ENCODE data around the gene SMYD1.

The SMYD1 gene

GRCh38 chr2:88137833-88138232 lies 70.2 kb downstream of the SMYD1 start:
- no peaks in the 10 kb centered on the region for H3K27me3 ChIP-seq (ENCODE audit: control insufficient read depth in 3 of 3, insufficient read depth in 3 of 3, low read depth in 1 of 3, low read length in 3 of 3)
- H4K8ac ChIP-seq (ENCODE audit: low read depth, low read length): no peak overlapping the region
- H3K4me3 ChIP-seq (ENCODE audit: low read length in 2 of 2): no peak overlapping the region
- no peaks in the 10 kb centered on the region for H3K79me1 ChIP-seq (ENCODE audit: low read depth, low read length)
- no peak overlapping the region for H2BK5ac ChIP-seq (ENCODE audit: low read length)
- no peak overlapping the region for H2BK120ac ChIP-seq (ENCODE audit: low read depth, low read length)
- no peak overlapping the region for H3K18ac ChIP-seq (ENCODE audit: low read length)
- no peak overlapping the region for H3K23ac ChIP-seq (ENCODE audit: low read depth, low read length, poor library complexity)
- no peak overlapping the region for H3K27ac ChIP-seq (replicated peaks; ENCODE audit: low read length)
- H2AK5ac ChIP-seq (ENCODE audit: low read depth, low read length): no peak overlapping the region
- H3K4me2 ChIP-seq (ENCODE audit: insufficient read depth, low read length, poor library complexity, severe bottlenecking): no peak overlapping the region
- H3K9me3 ChIP-seq (replicated peaks in 1 of 2; ENCODE audit: control insufficient read depth in 2 of 2, insufficient read depth in 1 of 2, low read depth in 1 of 2, low read length in 2 of 2): no peaks in the 10 kb centered on the region
- no peak overlapping the region for H2BK15ac ChIP-seq (ENCODE audit: low read length)
- WGBS, 2 donors (ENCODE audit: extremely low coverage in 2 of 2, insufficient read length in 2 of 2, insufficient replicate concordance in 1 of 2): no CpG with 5 or more reads among the region's 4 CpGs
- no peak overlapping the region for H3K4ac ChIP-seq (ENCODE audit: low read length)
- H2BK12ac ChIP-seq (ENCODE audit: low read length): no peak overlapping the region
- no peak overlapping the region for H3K9ac ChIP-seq (ENCODE audit: low read depth, low read length, poor library complexity)
- no peaks in the 10 kb centered on the region for H3K4me1 ChIP-seq (ENCODE audit: control insufficient read depth in 2 of 2, insufficient read depth in 1 of 2, low read depth in 1 of 2, low read length in 2 of 2)
- no peaks in the 10 kb centered on the region for H3K36me3 ChIP-seq (replicated peaks in 1 of 2; ENCODE audit: control insufficient read depth in 2 of 2, insufficient read depth in 2 of 2, low read length in 2 of 2)
- no peak overlapping the region for H2AFZ ChIP-seq (ENCODE audit: low read length)
- no peak overlapping the region for H4K91ac ChIP-seq (ENCODE audit: low read depth, low read length, poor library complexity)
- no peak for DNase-seq (ENCODE audit: low spot score)
- H3K14ac ChIP-seq (ENCODE audit: low read length): no peak overlapping the region

GRCh38 chr2:88139203-88139702 lies 71.6 kb downstream of the SMYD1 start:
- no peak overlapping the region for H2BK5ac ChIP-seq (ENCODE audit: low read length)
- H3K79me1 ChIP-seq (ENCODE audit: low read depth, low read length): no peaks in the 10 kb centered on the region
- no peak overlapping the region for H2AFZ ChIP-seq (ENCODE audit: low read length)
- no peak overlapping the region for H3K4me3 ChIP-seq (ENCODE audit: low read length in 2 of 2)
- no peak for DNase-seq (ENCODE audit: low spot score)
- no peaks in the 10 kb centered on the region for H3K9me3 ChIP-seq (replicated peaks in 1 of 2; ENCODE audit: control insufficient read depth in 2 of 2, insufficient read depth in 1 of 2, low read depth in 1 of 2, low read length in 2 of 2)
- no peak overlapping the region for H4K91ac ChIP-seq (ENCODE audit: low read depth, low read length, poor library complexity)
- no peak overlapping the region for H3K27ac ChIP-seq (replicated peaks; ENCODE audit: low read length)
- H3K27me3 ChIP-seq (ENCODE audit: control insufficient read depth in 3 of 3, insufficient read depth in 3 of 3, low read depth in 1 of 3, low read length in 3 of 3): no peaks in the 10 kb centered on the region
- no peak overlapping the region for H2BK15ac ChIP-seq (ENCODE audit: low read length)
- H2AK5ac ChIP-seq (ENCODE audit: low read depth, low read length): no peak overlapping the region
- H3K4me1 ChIP-seq (ENCODE audit: control insufficient read depth in 2 of 2, insufficient read depth in 1 of 2, low read depth in 1 of 2, low read length in 2 of 2): no peaks in the 10 kb centered on the region
- no peak overlapping the region for H3K4ac ChIP-seq (ENCODE audit: low read length)
- H3K23ac ChIP-seq (ENCODE audit: low read depth, low read length, poor library complexity): no peak overlapping the region
- no peak overlapping the region for H3K4me2 ChIP-seq (ENCODE audit: insufficient read depth, low read length, poor library complexity, severe bottlenecking)
- no peak overlapping the region for H3K18ac ChIP-seq (ENCODE audit: low read length)
- no CpG with 5 or more reads among the region's 2 CpGs for WGBS, 2 donors (ENCODE audit: extremely low coverage in 2 of 2, insufficient read length in 2 of 2, insufficient replicate concordance in 1 of 2)
- H3K36me3 ChIP-seq (replicated peaks in 1 of 2; ENCODE audit: control insufficient read depth in 2 of 2, insufficient read depth in 2 of 2, low read length in 2 of 2): no peaks in the 10 kb centered on the region
- H2BK120ac ChIP-seq (ENCODE audit: low read depth, low read length): no peak overlapping the region
- H4K8ac ChIP-seq (ENCODE audit: low read depth, low read length): no peak overlapping the region
- no peak overlapping the region for H3K14ac ChIP-seq (ENCODE audit: low read length)
- H2BK12ac ChIP-seq (ENCODE audit: low read length): no peak overlapping the region
- H3K9ac ChIP-seq (ENCODE audit: low read depth, low read length, poor library complexity): no peak overlapping the region

GRCh38 chr2:88139804-88140203 lies 72.2 kb downstream of the SMYD1 start:
- no peaks in the 10 kb centered on the region for H3K79me1 ChIP-seq (ENCODE audit: low read depth, low read length)
- no peak overlapping the region for H3K9ac ChIP-seq (ENCODE audit: low read depth, low read length, poor library complexity)
- WGBS, 2 donors (ENCODE audit: extremely low coverage in 2 of 2, insufficient read length in 2 of 2, insufficient replicate concordance in 1 of 2): no CpG with 5 or more reads among the region's 6 CpGs
- no peak overlapping the region for H3K18ac ChIP-seq (ENCODE audit: low read length)
- no peaks in the 10 kb centered on the region for H3K27me3 ChIP-seq (ENCODE audit: control insufficient read depth in 3 of 3, insufficient read depth in 3 of 3, low read depth in 1 of 3, low read length in 3 of 3)
- H2AK5ac ChIP-seq (ENCODE audit: low read depth, low read length): no peak overlapping the region
- no peak overlapping the region for H3K23ac ChIP-seq (ENCODE audit: low read depth, low read length, poor library complexity)
- H3K4ac ChIP-seq (ENCODE audit: low read length): no peak overlapping the region
- H2BK5ac ChIP-seq (ENCODE audit: low read length): no peak overlapping the region
- H2AFZ ChIP-seq (ENCODE audit: low read length): no peak overlapping the region
- H3K4me2 ChIP-seq (ENCODE audit: insufficient read depth, low read length, poor library complexity, severe bottlenecking): no peak overlapping the region
- H3K27ac ChIP-seq (replicated peaks; ENCODE audit: low read length): no peak overlapping the region
- H2BK120ac ChIP-seq (ENCODE audit: low read depth, low read length): no peak overlapping the region
- H4K8ac ChIP-seq (ENCODE audit: low read depth, low read length): no peak overlapping the region
- DNase-seq (ENCODE audit: low spot score): no peak
- H4K91ac ChIP-seq (ENCODE audit: low read depth, low read length, poor library complexity): no peak overlapping the region
- no peak overlapping the region for H2BK15ac ChIP-seq (ENCODE audit: low read length)
- H3K36me3 ChIP-seq (replicated peaks in 1 of 2; ENCODE audit: control insufficient read depth in 2 of 2, insufficient read depth in 2 of 2, low read length in 2 of 2): no peaks in the 10 kb centered on the region
- H3K4me1 ChIP-seq (ENCODE audit: control insufficient read depth in 2 of 2, insufficient read depth in 1 of 2, low read depth in 1 of 2, low read length in 2 of 2): no peaks in the 10 kb centered on the region
- no peak overlapping the region for H3K14ac ChIP-seq (ENCODE audit: low read length)
- H3K4me3 ChIP-seq (ENCODE audit: low read length in 2 of 2): no peak overlapping the region
- H2BK12ac ChIP-seq (ENCODE audit: low read length): no peak overlapping the region
- H3K9me3 ChIP-seq (replicated peaks in 1 of 2; ENCODE audit: control insufficient read depth in 2 of 2, insufficient read depth in 1 of 2, low read depth in 1 of 2, low read length in 2 of 2): no peaks in the 10 kb centered on the region

GRCh38 chr2:88141952-88142351 lies 74.3 kb downstream of the SMYD1 start:
- no peak overlapping the region for H2BK120ac ChIP-seq (ENCODE audit: low read depth, low read length)
- H2AK5ac ChIP-seq (ENCODE audit: low read depth, low read length): no peak overlapping the region
- H3K9me3 ChIP-seq (replicated peaks in 1 of 2; ENCODE audit: control insufficient read depth in 2 of 2, insufficient read depth in 1 of 2, low read depth in 1 of 2, low read length in 2 of 2): no peaks in the 10 kb centered on the region
- no peak overlapping the region for H4K91ac ChIP-seq (ENCODE audit: low read depth, low read length, poor library complexity)
- H3K14ac ChIP-seq (ENCODE audit: low read length): no peak overlapping the region
- H3K27ac ChIP-seq (replicated peaks; ENCODE audit: low read length): no peak overlapping the region
- no peak overlapping the region for H3K4me2 ChIP-seq (ENCODE audit: insufficient read depth, low read length, poor library complexity, severe bottlenecking)
- no peak overlapping the region for H2AFZ ChIP-seq (ENCODE audit: low read length)
- H3K4ac ChIP-seq (ENCODE audit: low read length): no peak overlapping the region
- H3K36me3 ChIP-seq (replicated peaks in 1 of 2; ENCODE audit: control insufficient read depth in 2 of 2, insufficient read depth in 2 of 2, low read length in 2 of 2): no peaks in the 10 kb centered on the region
- H3K23ac ChIP-seq (ENCODE audit: low read depth, low read length, poor library complexity): no peak overlapping the region
- no peak overlapping the region for H4K8ac ChIP-seq (ENCODE audit: low read depth, low read length)
- H3K4me3 ChIP-seq (ENCODE audit: low read length in 2 of 2): no peak overlapping the region
- WGBS, 2 donors (ENCODE audit: extremely low coverage in 2 of 2, insufficient read length in 2 of 2, insufficient replicate concordance in 1 of 2): no CpG with 5 or more reads among the region's 2 CpGs
- no peak overlapping the region for H3K9ac ChIP-seq (ENCODE audit: low read depth, low read length, poor library complexity)
- no peaks in the 10 kb centered on the region for H3K4me1 ChIP-seq (ENCODE audit: control insufficient read depth in 2 of 2, insufficient read depth in 1 of 2, low read depth in 1 of 2, low read length in 2 of 2)
- H3K27me3 ChIP-seq (ENCODE audit: control insufficient read depth in 3 of 3, insufficient read depth in 3 of 3, low read depth in 1 of 3, low read length in 3 of 3): no peaks in the 10 kb centered on the region
- H2BK12ac ChIP-seq (ENCODE audit: low read length): no peak overlapping the region
- no peaks in the 10 kb centered on the region for H3K79me1 ChIP-seq (ENCODE audit: low read depth, low read length)
- H2BK15ac ChIP-seq (ENCODE audit: low read length): no peak overlapping the region
- no peak overlapping the region for H3K18ac ChIP-seq (ENCODE audit: low read length)
- DNase-seq (ENCODE audit: low spot score): no peak
- H2BK5ac ChIP-seq (ENCODE audit: low read length): no peak overlapping the region
